IMR-90 (cell line): Measurements from ENCODE around the gene A3GALT2. TPM values are rescaled to one million over a fixed set of nuclear protein-coding genes. Genes with fewer than 3 reads are reported as not detected.

Experiments used
- ATAC-seq: fragments of 200-7000 bp; cut with Tn5 transposase; 2 replicates; pipeline ENCODE4 v1.9.1; 2020; ENCODE audit warnings: low read depth, mild to moderate bottlenecking, moderate library complexity
- BruUV-seq: library from RNA; stranded (reverse); fragments of 400-500 nt; replicated peaks from 2 replicates; lab custom pipeline; 2021; lab: Mats Ljungman, UMichigan
- CTCF ChIA-PET: fragments of 300-600 bp; formaldehyde crosslinking; extraction: SDS; loops from one replicate; lab custom pipeline; 2021; ENCODE audit warnings: antibody characterized with exemption; lab: Yijun Ruan, JAX
- POLR2A ChIA-PET: fragments of 300-600 bp; sonication (Branson Sonifier 250); formaldehyde crosslinking; loops from one replicate; lab custom pipeline; 2022; ENCODE audit warnings: antibody characterized with exemption; ENCODE audit not compliant: unreplicated experiment; lab: Charles Lee
- DNase-seq: peaks from one replicate; pipeline ENCODE4 v3.0.0; 2013
- H2AFZ ChIP-seq: replicated peaks from 2 replicates; pipeline ENCODE3; 2013; ENCODE audit warnings: low read length, mild to moderate bottlenecking; ENCODE audit not compliant: poor library complexity
- H2AK5ac ChIP-seq: 2 replicates; pipeline ENCODE4 v1.6.1; 2013; ENCODE audit warnings: low read depth, low read length, inconsistent platforms
- H2AK9ac ChIP-seq: replicated peaks from 2 replicates; pipeline ENCODE3; 2013; ENCODE audit warnings: mild to moderate bottlenecking, low read depth, low read length, moderate library complexity; ENCODE audit not compliant: poor library complexity
- H2BK120ac ChIP-seq: 2 replicates; pipeline ENCODE4 v1.6.1; 2013; ENCODE audit warnings: low read depth, low read length, inconsistent platforms
- H2BK15ac ChIP-seq: 3 replicates; pipeline ENCODE4 v1.6.1; 2013; ENCODE audit warnings: low read depth, low read length, inconsistent platforms
- H2BK20ac ChIP-seq: 2 replicates; pipeline ENCODE4 v1.6.1; 2013; ENCODE audit warnings: low read depth, mild to moderate bottlenecking, inconsistent platforms, low read length, moderate library complexity
- H2BK5ac ChIP-seq: 2 replicates; pipeline ENCODE4 v1.6.1; 2013; ENCODE audit warnings: mild to moderate bottlenecking, low read depth, low read length, inconsistent platforms; ENCODE audit not compliant: poor library complexity, severe bottlenecking
- H3K14ac ChIP-seq: replicated peaks from 2 replicates; pipeline ENCODE4 v1.6.1; 2013; ENCODE audit warnings: low read depth, low read length, inconsistent platforms
- H3K18ac ChIP-seq: 2 replicates; pipeline ENCODE4 v1.6.1; 2013; ENCODE audit warnings: low read depth, low read length, control low read depth
- H3K23ac ChIP-seq: 2 replicates; pipeline ENCODE4 v1.6.1; 2013; ENCODE audit warnings: low read depth, low read length, inconsistent platforms
- H3K27ac ChIP-seq: 2 replicates; pipeline ENCODE4 v1.5.1; 2013; ENCODE audit warnings: mild to moderate bottlenecking, control low read depth, low read length; ENCODE audit not compliant: insufficient read depth
- H3K27me3 ChIP-seq: 2 replicates; pipeline ENCODE4 v1.6.1; 2013; ENCODE audit warnings: low read length; ENCODE audit not compliant: control insufficient read depth, insufficient read depth
- H3K36me3 ChIP-seq: 2 replicates; pipeline ENCODE4 v1.6.1; 2013; ENCODE audit warnings: low read length, mixed read lengths; ENCODE audit not compliant: control insufficient read depth, insufficient read depth
- H3K4ac ChIP-seq: 2 replicates; pipeline ENCODE4 v1.6.1; 2013; ENCODE audit warnings: low read depth, low read length, inconsistent platforms
- H3K4me1 ChIP-seq: 2 replicates; pipeline ENCODE4 v1.6.1; 2013; ENCODE audit warnings: low read length, mixed read lengths; ENCODE audit not compliant: control insufficient read depth, insufficient read depth
- H3K4me2 ChIP-seq: 2 replicates; pipeline ENCODE4 v1.6.1; 2013; ENCODE audit warnings: low read depth, mild to moderate bottlenecking, control low read depth, low read length, moderate library complexity
- H3K4me3 ChIP-seq: 2 replicates; pipeline ENCODE4 v1.5.1; 2013; ENCODE audit warnings: low read depth, mild to moderate bottlenecking, control low read depth, low read length, moderate library complexity; ENCODE audit not compliant: insufficient read depth
- H3K56ac ChIP-seq: 2 replicates; pipeline ENCODE4 v1.6.1; 2013; ENCODE audit warnings: low read length, inconsistent platforms; ENCODE audit not compliant: insufficient read depth; ENCODE audit errors: extremely low read depth
- H3K79me1 ChIP-seq, 2 experiments: 2 replicates each; pipeline ENCODE4 v1.6.1; 2013; ENCODE audit warnings: low read length in 2 of 2, inconsistent platforms in 1 of 2, low read depth in 1 of 2
- H3K9ac ChIP-seq: 2 replicates; pipeline ENCODE4 v1.6.1; 2013; ENCODE audit warnings: low read depth, low read length, control low read depth
- H3K9me1 ChIP-seq: 2 replicates; pipeline ENCODE4 v1.6.1; 2013; ENCODE audit warnings: low read length, inconsistent platforms; ENCODE audit not compliant: insufficient read depth
- H3K9me3 ChIP-seq: 2 replicates; pipeline ENCODE4 v1.6.1; 2013; ENCODE audit warnings: low read length; ENCODE audit not compliant: control insufficient read depth, insufficient read depth
- H4K20me1 ChIP-seq: 2 replicates; pipeline ENCODE4 v1.6.1; 2013; ENCODE audit warnings: low read length, inconsistent platforms; ENCODE audit not compliant: insufficient read depth
- H4K5ac ChIP-seq: 2 replicates; pipeline ENCODE4 v1.6.1; 2013; ENCODE audit warnings: mild to moderate bottlenecking, low read depth, low read length, control low read depth
- H4K8ac ChIP-seq, 2 experiments: 2 replicates each; pipeline ENCODE4 v1.6.1; 2013; ENCODE audit warnings: low read depth in 2 of 2, low read length in 2 of 2, control low read depth in 1 of 2, inconsistent platforms in 1 of 2
- H4K91ac ChIP-seq: 2 replicates; pipeline ENCODE4 v1.6.1; 2013; ENCODE audit warnings: low read depth, low read length, inconsistent platforms; ENCODE audit not compliant: insufficient read depth
- BHLHE40 ChIP-seq: fragments of 150-350 bp; IDR thresholded peaks from 2 replicates; pipeline ENCODE4 v1.6.1; 2016; ENCODE audit warnings: mild to moderate bottlenecking, low read depth, low read length
- CEBPB ChIP-seq: IDR thresholded peaks from 2 replicates; pipeline ENCODE4 v1.6.1; 2012; ENCODE audit warnings: low read depth, low read length, improper control_type of control experiment
- CHD1 ChIP-seq: IDR thresholded peaks from 2 replicates; pipeline ENCODE4 v1.6.1; 2012; ENCODE audit warnings: low read depth, low read length, improper control_type of control experiment
- CTCF ChIP-seq: conservative IDR thresholded peaks from 2 replicates; pipeline ENCODE4 v1.5.1; 2012; ENCODE audit warnings: mild to moderate bottlenecking, low read depth, low read length, improper control_type of control experiment
- ELK1 ChIP-seq: fragments of 150-350 bp; IDR thresholded peaks from 2 replicates; pipeline ENCODE4 v1.6.1; 2016; ENCODE audit warnings: low read depth, mild to moderate bottlenecking, low read length, moderate library complexity, borderline replicate concordance
- FOS ChIP-seq: fragments of 150-350 bp; IDR thresholded peaks from 2 replicates; pipeline ENCODE4 v1.6.1; 2016; ENCODE audit warnings: low read depth, low read length
- MAFK ChIP-seq: IDR thresholded peaks from 2 replicates; pipeline ENCODE4 v1.6.1; 2012; ENCODE audit warnings: low read depth, low read length, improper control_type of control experiment
- MAZ ChIP-seq: IDR thresholded peaks from 2 replicates; pipeline ENCODE4 v1.6.1; 2012; ENCODE audit warnings: low read depth, mild to moderate bottlenecking, low read length, improper control_type of control experiment, moderate library complexity, borderline replicate concordance
- MXI1 ChIP-seq: IDR thresholded peaks from 2 replicates; pipeline ENCODE4 v1.6.1; 2012; ENCODE audit warnings: low read depth, mild to moderate bottlenecking, low read length, moderate library complexity, borderline replicate concordance
- NFE2L2 ChIP-seq: fragments of 150-350 bp; IDR thresholded peaks from 2 replicates; pipeline ENCODE4 v1.6.1; 2016; ENCODE audit warnings: low read depth, mild to moderate bottlenecking, low read length
- POLR2A ChIP-seq: IDR thresholded peaks from 2 replicates; pipeline ENCODE4 v1.6.1; 2012; ENCODE audit warnings: mild to moderate bottlenecking, low read depth, low read length
- RAD21 ChIP-seq: IDR thresholded peaks from 2 replicates; pipeline ENCODE4 v1.6.1; 2012; ENCODE audit warnings: low read length, improper control_type of control experiment
- RCOR1 ChIP-seq: IDR thresholded peaks from 2 replicates; pipeline ENCODE4 v1.6.1; 2012; ENCODE audit warnings: mild to moderate bottlenecking, low read length, improper control_type of control experiment; ENCODE audit not compliant: insufficient replicate concordance
- RFX5 ChIP-seq: IDR thresholded peaks from 2 replicates; pipeline ENCODE4 v1.8.0; 2012; ENCODE audit warnings: low read depth, mild to moderate bottlenecking, low read length, moderate library complexity
- SMC3 ChIP-seq: fragments of 150-350 bp; IDR thresholded peaks from 2 replicates; pipeline ENCODE4 v1.6.1; 2016; ENCODE audit warnings: low read depth, mild to moderate bottlenecking, antibody characterized with exemption, low read length, moderate library complexity
- WGBS, 2 experiments: methylation state at CpG; one replicate each; pipeline versions ENCODE4 v1.1.5 to v1.1.7; 2013; ENCODE audit warnings: missing lambda C conversion rate in 2 of 2; ENCODE audit not compliant: insufficient read length in 1 of 2; ENCODE audit errors: extremely low coverage in 2 of 2; 5-methylcytosine and 5-hydroxymethylcytosine counted together
- dilution Hi-C: fragments of 300-500 bp; cut with HindIII; formaldehyde crosslinking; loops from one replicate; pipeline ENCODE4 v1.14.3; 2018; ENCODE audit warnings: low sequenced_read_pairs; ENCODE audit not compliant: unreplicated experiment
- in situ Hi-C: fragments of 300-500 bp; cut with MboI; formaldehyde crosslinking; loops from 3 replicates; pipeline ENCODE4 v1.14.3; 2019; ENCODE audit warnings: low sequenced_read_pairs, inconsistent platforms, mixed read lengths
- intact Hi-C: fragments of 100-400 bp; cut with micrococcal nuclease; formaldehyde crosslinking; loops from 2 replicates; pipeline ENCODE4 v1.10.0; 2022
- polyA plus RNA-seq, 3 experiments: library from polyadenylated mRNA; depleted of rRNA; stranded (reverse); fragments of >200 nt; gene quantifications; 2 replicates each; pipeline ENCODE4 v1.2.3, GENCODE V29; 2012; ENCODE audit warnings: low replicate concordance in 1 of 3
- total RNA-seq: library from RNA; depleted of rRNA; stranded (reverse); fragments of >200 nt; gene quantifications from 2 replicates; pipeline ENCODE4 v1.2.3, GENCODE V29; 2012
- TF ChIP-seq, protein P1 (sequence below): fragments of 150-350 bp; IDR thresholded peaks from 2 replicates; pipeline ENCODE4 v1.6.1; 2017; ENCODE audit warnings: mild to moderate bottlenecking, antibody characterized with exemption, low read length, low read depth

Gene A3GALT2
- total and polyA plus RNA-seq, 2 of the 4 experiments (the other 2 are of a cell fraction) = not detected

DNA sequence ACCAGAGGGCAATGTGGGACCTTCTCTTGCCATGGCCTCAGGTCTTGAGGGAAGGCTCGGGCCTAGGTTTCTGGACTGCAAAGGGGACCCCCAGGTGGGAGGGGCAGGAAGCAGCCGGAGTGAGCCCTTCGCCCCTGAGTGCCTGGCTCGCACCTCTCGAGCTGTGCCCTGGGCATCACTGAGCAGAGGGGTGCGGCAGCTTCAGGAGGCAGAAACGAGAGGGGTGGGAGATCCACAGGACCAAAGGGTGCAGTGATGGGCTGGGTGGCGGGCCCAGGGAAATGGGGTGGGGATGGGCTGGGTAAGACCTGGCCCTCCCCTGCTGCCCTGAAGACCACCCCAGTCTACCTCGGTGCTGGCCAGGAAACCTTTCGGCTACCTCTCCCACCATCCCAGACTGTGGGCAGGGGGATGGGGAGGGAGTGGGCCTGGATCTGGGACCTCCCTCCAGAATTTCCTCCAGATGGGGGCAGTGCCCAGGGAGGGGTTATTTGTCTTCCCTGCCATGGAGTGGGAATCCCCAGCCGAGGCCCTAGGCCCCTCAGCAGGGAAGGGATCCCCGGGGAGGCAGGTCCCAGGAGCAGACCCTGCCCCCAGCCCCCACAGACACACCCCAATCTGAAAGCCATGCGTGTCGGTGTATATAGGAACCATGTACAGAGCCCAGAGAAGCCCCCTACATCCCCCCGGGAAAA, 21.3 kb downstream of the A3GALT2 start:
- intact Hi-C loops = loop anchor here (5.0 kb wide), 2 partner anchors 48 to 82 kb away; no protein-coding TSS in a partner anchor
- BruUV-seq = no TSS peak

More for the DNA sequence above, 21.3 kb downstream of the A3GALT2 start:
- Histone ChIP-seq H2AK5ac (no peak overlapping the region), H3K36me3 (peaks cover 20% of the 10 kb centered on the region), H4K91ac (no peak overlapping the region), H2AFZ (no peak overlapping the region), H3K4me1 (peaks cover 10% of the 10 kb centered on the region), H3K27me3 (no peaks in the 10 kb centered on the region), H3K79me1 (peaks cover 0 to 19% of the 10 kb centered on the region in 2 experiments; a peak in 1 of 4 replicates), H2BK5ac (no peak overlapping the region), H2AK9ac (no peak overlapping the region), H3K27ac (no peak overlapping the region), H3K4me3 (no peak overlapping the region), H4K8ac (no peak overlapping the region), H4K5ac (no peak overlapping the region), H3K9ac (no peak overlapping the region), H3K18ac (no peak overlapping the region), H3K4ac (no peak overlapping the region), H3K9me3 (no peaks in the 10 kb centered on the region), H3K9me1 (peaks cover 3% of the 10 kb centered on the region), H2BK120ac (no peak overlapping the region), H3K56ac (no peak overlapping the region), H4K20me1 (peaks cover 10% of the 10 kb centered on the region; the same call in 1 of the 2 replicates), H3K4me2 (no peak overlapping the region), H2BK15ac (no peak overlapping the region), H3K14ac (no peak overlapping the region), H3K23ac (no peak overlapping the region), H2BK20ac (no peak overlapping the region)
- DNase-seq (no peak), ATAC-seq (no peak)
- ChIA-PET CTCF (no interaction called here), POLR2A (no interaction called here)
- TF ChIP-seq CEBPB = no peak
- TF ChIP-seq RAD21 = no peak
- no peak for TF ChIP-seq MAFK
- no peak for TF ChIP-seq CTCF
- TF ChIP-seq MXI1 = no peak
- no peak for TF ChIP-seq NFE2L2
- TF ChIP-seq SMC3 = no peak
- TF ChIP-seq MAZ = no peak
- no peak for TF ChIP-seq BHLHE40
- no peak for TF ChIP-seq RFX5
- TF ChIP-seq, protein P1, sequence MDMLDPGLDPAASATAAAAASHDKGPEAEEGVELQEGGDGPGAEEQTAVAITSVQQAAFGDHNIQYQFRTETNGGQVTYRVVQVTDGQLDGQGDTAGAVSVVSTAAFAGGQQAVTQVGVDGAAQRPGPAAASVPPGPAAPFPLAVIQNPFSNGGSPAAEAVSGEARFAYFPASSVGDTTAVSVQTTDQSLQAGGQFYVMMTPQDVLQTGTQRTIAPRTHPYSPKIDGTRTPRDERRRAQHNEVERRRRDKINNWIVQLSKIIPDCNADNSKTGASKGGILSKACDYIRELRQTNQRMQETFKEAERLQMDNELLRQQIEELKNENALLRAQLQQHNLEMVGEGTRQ = no peak
- TF ChIP-seq RCOR1 = no peak
- TF ChIP-seq ELK1 = no peak
- TF ChIP-seq CHD1 = no peak
- TF ChIP-seq FOS = no peak
- TF ChIP-seq POLR2A = no peak
- no CpG with 5 or more reads among the region's 15 CpGs for whole genome bisulfite sequencing, 2 experiments
- in situ Hi-C loops = loop anchor here (5.0 to 10.0 kb wide), 3 partner anchors 68 to 315 kb away; no protein-coding TSS in a partner anchor
- dilution Hi-C loops = no loop called here
